GM13976 (cell line): Measurements from ENCODE around the gene FBXO21.
A peak's percentile ranks its signal among the peaks of the same experiment; 100 is the strongest.

ENCODE experiments used
- DNase-seq: peaks from one replicate; pipeline ENCODE4 v3.0.0; 2012; ENCODE audit warnings: low spot score
- CTCF ChIP-seq: IDR thresholded peaks from 2 replicates; pipeline ENCODE4 v1.5.1; 2012; ENCODE audit warnings: borderline replicate concordance, mild to moderate bottlenecking; ENCODE audit not compliant: insufficient read depth; ENCODE audit errors: extremely low read depth, missing control alignments, control extremely low read depth
- in situ Hi-C: fragments of 300-500 bp; cut with MboI; formaldehyde crosslinking; loops from one replicate; pipeline ENCODE4 v1.12.0; 2022; ENCODE audit warnings: low sequenced_read_pairs, mixed read lengths, inconsistent platforms; ENCODE audit not compliant: unreplicated experiment

FBXO21 gene

GRCh38 chr12:117190210-117190781 lies at the start of gene FBXO21:
FBXO21 (minus strand) TSS chr12:117190470; CDS start chr12:117190456, 14 bp downstream.
- no peak for TF ChIP-seq CTCF
- DNase-seq = peak; percentile 99
- in situ Hi-C loops = no loop called here

- DNase-seq = peak; percentile 78
- in situ Hi-C loops = loop anchor here (25.0 kb wide), 1 partner anchor 351 kb away; no protein-coding TSS in a partner anchor
- peak; percentile 57 for TF ChIP-seq CTCF
Measured at GRCh38 chr12:117236456-117237001, 46.3 kb upstream of the FBXO21 start.

GRCh38 chr12:117235261-117235660 lies 45.0 kb upstream of the FBXO21 start:
- TF ChIP-seq CTCF = no peak
- in situ Hi-C loops = loop anchor here (25.0 kb wide), 1 partner anchor 352 kb away; no protein-coding TSS in a partner anchor
- no peak for DNase-seq

GRCh38 chr12:117234441-117234840 lies 44.2 kb upstream of the FBXO21 start:
- DNase-seq = no peak
- in situ Hi-C loops = loop anchor here (25.0 kb wide), 1 partner anchor 353 kb away; no protein-coding TSS in a partner anchor
- no peak for TF ChIP-seq CTCF

GRCh38 chr12:117231750-117232149 lies 41.5 kb upstream of the FBXO21 start:
- DNase-seq = no peak
- TF ChIP-seq CTCF = no peak
- in situ Hi-C loops = loop anchor here (25.0 kb wide), 1 partner anchor 356 kb away; no protein-coding TSS in a partner anchor

- TF ChIP-seq CTCF = no peak
- in situ Hi-C loops = loop anchor here (25.0 kb wide), 1 partner anchor 359 kb away; no protein-coding TSS in a partner anchor
- no peak for DNase-seq
Measured at GRCh38 chr12:117228239-117228638, 38.0 kb upstream of the FBXO21 start.
